Lung (tissue), 12 donors: ENCODE results near the gene ETV6. TPM values are rescaled to one million over a fixed set of nuclear protein-coding genes. Genes with fewer than 3 reads are reported as not detected.

ENCODE experiments used
- ATAC-seq: fragments of 200-7000 bp; cut with Tn5 transposase; one replicate; pipeline ENCODE4 v1.9.1; 2020; ENCODE audit warnings: moderate number of reproducible peaks; ENCODE audit not compliant: insufficient read depth, low FRiP score
- DNase-seq, 3 donors: peaks; one replicate each; pipeline ENCODE4 v3.0.0-alpha.2; 2013 to 2017
- H3K27ac ChIP-seq, 2 donors: one replicate each; pipeline ENCODE4 v1.5.1; 2013; ENCODE audit warnings: mild to moderate bottlenecking in 2 of 2, moderate library complexity in 2 of 2, control low read depth in 1 of 2, inconsistent platforms in 1 of 2, low read depth in 1 of 2, low read length in 1 of 2
- H3K27me3 ChIP-seq, 3 donors: one replicate each; pipeline ENCODE4 v1.5.1; 2013; ENCODE audit warnings: low read length in 2 of 3; ENCODE audit not compliant: control insufficient read depth in 3 of 3, insufficient read depth in 3 of 3
- H3K36me3 ChIP-seq, 4 donors: one replicate each; pipeline ENCODE4 v1.5.1; 2013; ENCODE audit warnings: low read length in 4 of 4, mild to moderate bottlenecking in 1 of 4, moderate library complexity in 1 of 4; ENCODE audit not compliant: control insufficient read depth in 4 of 4, insufficient read depth in 4 of 4
- H3K4me1 ChIP-seq, 5 donors: one replicate each; pipeline ENCODE4 v1.5.1; 2013; ENCODE audit warnings: low read length in 5 of 5, mild to moderate bottlenecking in 2 of 5, moderate library complexity in 1 of 5; ENCODE audit not compliant: control insufficient read depth in 5 of 5, insufficient read depth in 5 of 5
- H3K4me3 ChIP-seq: one replicate; pipeline ENCODE4 v1.5.1; 2013; ENCODE audit warnings: mild to moderate bottlenecking, control low read depth, moderate library complexity
- H3K9ac ChIP-seq, 2 donors: one replicate each; pipeline ENCODE4 v1.5.1; 2013; ENCODE audit warnings: low read length in 2 of 2, control low read depth in 1 of 2; ENCODE audit not compliant: insufficient read depth in 1 of 2
- H3K9me3 ChIP-seq, 4 donors: one replicate each; pipeline ENCODE4 v1.5.1; 2013; ENCODE audit warnings: low read length in 3 of 4, mild to moderate bottlenecking in 1 of 4, moderate library complexity in 1 of 4; ENCODE audit not compliant: control insufficient read depth in 4 of 4, insufficient read depth in 3 of 4
- WGBS, 2 donors: extraction: QIAGEN DNeasy Blood & Tissue Kit; methylation state at CpG; one replicate each; pipeline ENCODE4 v1.1.7; 2013; 5-methylcytosine and 5-hydroxymethylcytosine counted together
- polyA plus RNA-seq, 2 donors: library from polyadenylated mRNA; stranded (reverse); fragments of 200-250 nt; gene quantifications; one replicate each; pipeline ENCODE4 v1.2.1, GENCODE V29; 2013
- total RNA-seq, 2 donors: library from RNA; depleted of rRNA in 1 of 2; stranded (reverse); fragments of >200 nt in 1 of 2; gene quantifications; one replicate each; pipeline ENCODE4 v1.2.1, GENCODE V29; 2014 to 2021
- TF ChIP-seq, protein P1 (sequence below): IDR thresholded peaks from 2 replicates; pipeline ENCODE4 v1.5.1; 2012; ENCODE audit warnings: mild to moderate bottlenecking; ENCODE audit errors: control extremely low read depth, extremely low read depth
- donor health status: control.
- donor health status: control.
- donor health status: Bipolar disorder and iron deficiency.
- donor health status: healthy.
- donor health status: DM: yes; HTN: yes; CAD: no.

The ETV6 gene
- total and polyA plus RNA-seq, 4 donors = 8.6 to 45.7 (median 13.6) TPM

DNA sequence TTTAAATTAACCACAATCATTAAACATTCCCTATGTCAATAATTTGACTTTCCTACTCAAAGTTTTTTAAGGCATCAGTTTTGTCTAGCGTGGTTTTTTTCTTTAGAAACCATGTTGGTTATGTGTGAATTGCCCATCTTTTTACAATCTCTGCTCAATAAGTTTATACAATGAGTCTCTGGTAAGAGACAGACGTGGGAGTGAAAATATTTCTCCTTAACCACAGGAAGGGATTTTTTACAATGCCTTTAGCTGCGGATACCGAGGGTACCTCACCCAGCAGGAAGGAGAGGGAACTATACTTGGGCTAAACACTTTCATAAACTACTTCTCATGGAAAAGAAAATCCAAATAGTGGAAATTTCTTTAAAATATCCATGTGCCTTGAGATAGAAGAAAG is 229.8 kb downstream of the ETV6 start:
- TF ChIP-seq, protein P1, sequence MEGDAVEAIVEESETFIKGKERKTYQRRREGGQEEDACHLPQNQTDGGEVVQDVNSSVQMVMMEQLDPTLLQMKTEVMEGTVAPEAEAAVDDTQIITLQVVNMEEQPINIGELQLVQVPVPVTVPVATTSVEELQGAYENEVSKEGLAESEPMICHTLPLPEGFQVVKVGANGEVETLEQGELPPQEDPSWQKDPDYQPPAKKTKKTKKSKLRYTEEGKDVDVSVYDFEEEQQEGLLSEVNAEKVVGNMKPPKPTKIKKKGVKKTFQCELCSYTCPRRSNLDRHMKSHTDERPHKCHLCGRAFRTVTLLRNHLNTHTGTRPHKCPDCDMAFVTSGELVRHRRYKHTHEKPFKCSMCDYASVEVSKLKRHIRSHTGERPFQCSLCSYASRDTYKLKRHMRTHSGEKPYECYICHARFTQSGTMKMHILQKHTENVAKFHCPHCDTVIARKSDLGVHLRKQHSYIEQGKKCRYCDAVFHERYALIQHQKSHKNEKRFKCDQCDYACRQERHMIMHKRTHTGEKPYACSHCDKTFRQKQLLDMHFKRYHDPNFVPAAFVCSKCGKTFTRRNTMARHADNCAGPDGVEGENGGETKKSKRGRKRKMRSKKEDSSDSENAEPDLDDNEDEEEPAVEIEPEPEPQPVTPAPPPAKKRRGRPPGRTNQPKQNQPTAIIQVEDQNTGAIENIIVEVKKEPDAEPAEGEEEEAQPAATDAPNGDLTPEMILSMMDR = no peak
- Histone ChIP-seq H3K9ac (no peak overlapping the region), H3K27me3 (no peaks in the 10 kb centered on the region), H3K27ac (no peak overlapping the region), H3K36me3 (peaks cover 0 to 4% (median 2%) of the 10 kb centered on the region in 4 donors), H3K9me3 (no peaks in the 10 kb centered on the region), H3K4me1 (peaks cover 0 to 18% (median 14%) of the 10 kb centered on the region in 5 donors), H3K4me3 (no peak overlapping the region)
- ATAC-seq = no peak
- DNase-seq = no peak
- 35 to 52% methylated on average over 4 of the region's 4 CpGs for WGBS, 2 donors

DNA sequence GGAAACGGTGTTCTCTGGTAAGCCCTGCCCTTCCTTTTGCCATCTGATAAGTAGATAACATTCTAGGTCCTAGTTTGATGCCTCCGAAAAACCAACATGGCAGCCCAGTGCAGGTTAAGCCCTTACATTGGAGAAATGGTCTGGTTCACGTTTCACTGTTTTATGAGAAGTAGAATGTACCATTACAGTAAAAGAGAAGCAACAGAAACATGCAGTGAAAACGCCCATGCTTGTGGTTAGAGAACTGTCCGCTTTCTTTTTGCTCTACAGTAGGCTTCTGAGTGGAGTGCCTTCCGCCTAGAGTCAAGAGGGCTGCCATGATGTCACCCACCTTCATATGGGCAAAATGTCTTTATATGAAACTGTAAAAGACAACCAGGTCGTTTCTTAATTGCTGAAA is 230.9 kb downstream of the ETV6 start:
- Histone ChIP-seq H3K9ac (no peak overlapping the region), H3K36me3 (peaks cover 3 to 8% (median 5%) of the 10 kb centered on the region in 4 donors), H3K4me3 (no peak overlapping the region), H3K9me3 (no peaks in the 10 kb centered on the region), H3K4me1 (peaks cover 0 to 18% (median 14%) of the 10 kb centered on the region in 5 donors), H3K27ac (no peak overlapping the region), H3K27me3 (no peaks in the 10 kb centered on the region)
- DNase-seq (no peak), ATAC-seq (no peak)
- 56 to 73% methylated on average over 7 of the region's 7 CpGs for WGBS, 2 donors
- TF ChIP-seq, protein P1 = no peak

DNA sequence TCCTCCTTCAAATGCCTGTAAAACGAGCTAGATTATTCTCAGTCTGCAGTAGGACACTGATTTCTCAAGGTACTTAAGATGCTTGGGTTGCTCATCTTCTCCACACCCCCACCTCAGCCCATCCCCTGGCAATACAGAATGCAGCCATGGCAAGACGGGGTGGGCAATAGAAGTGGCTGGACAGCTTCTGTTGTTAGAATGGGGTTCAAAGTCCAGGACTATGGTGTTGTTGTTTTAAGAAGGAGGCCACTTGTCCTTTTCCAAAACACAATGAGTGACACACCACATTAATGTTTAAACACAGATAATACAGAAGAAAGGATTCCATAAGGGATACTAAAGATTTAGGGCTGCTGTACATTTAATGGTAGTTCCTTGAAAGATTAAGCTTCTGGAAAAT is 232.4 kb downstream of the ETV6 start:
- Histone ChIP-seq H3K4me1 (peaks cover 0 to 18% (median 8%) of the 10 kb centered on the region in 5 donors), H3K27ac (no peak overlapping the region)
- DNase-seq = no peak

More for the DNA sequence above, 232.4 kb downstream of the ETV6 start:
- H3K9ac ChIP-seq = no peak overlapping the region
- no peak overlapping the region for H3K4me3 ChIP-seq
- TF ChIP-seq, protein P1 = no peak
- WGBS, 2 donors = 92 to 94% methylated on average over 2 of the region's 2 CpGs
- H3K9me3 ChIP-seq = no peaks in the 10 kb centered on the region
- no peak for ATAC-seq
- H3K36me3 ChIP-seq = peaks cover 3 to 18% (median 12%) of the 10 kb centered on the region in 4 donors
- H3K27me3 ChIP-seq = no peaks in the 10 kb centered on the region
